ENCODE data around the gene SNX24. TPM values are rescaled to one million over a fixed set of nuclear protein-coding genes. Genes with fewer than 3 reads are reported as not detected.

Gene SNX24
- total RNA-seq, 1 donor from 2014 or later = 14.0 TPM

DNA sequence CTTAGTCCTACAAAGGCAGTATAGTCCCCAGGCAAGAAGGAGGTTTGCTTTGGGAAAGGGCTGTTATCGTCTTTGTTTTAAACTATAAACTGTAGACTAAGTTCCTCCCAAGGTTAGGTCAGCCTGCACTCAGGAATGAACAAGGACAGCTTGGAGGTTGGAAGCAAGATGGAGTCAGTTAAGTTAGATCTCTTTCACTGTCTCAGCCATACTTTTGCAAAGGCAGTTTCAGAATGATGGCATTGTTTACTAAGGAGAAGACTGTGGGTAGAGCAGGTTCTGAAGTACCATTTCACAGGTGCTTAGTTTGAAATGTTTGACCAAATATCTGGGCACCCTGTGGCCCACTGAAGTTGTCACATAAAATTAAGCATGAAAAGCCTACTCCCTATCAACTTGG is 19.4 kb downstream of the SNX24 start:
- DNase-seq (ENCODE audit: low spot score) = no peak
- intact Hi-C loops (cut with DNase I) = no loop called here

DNA sequence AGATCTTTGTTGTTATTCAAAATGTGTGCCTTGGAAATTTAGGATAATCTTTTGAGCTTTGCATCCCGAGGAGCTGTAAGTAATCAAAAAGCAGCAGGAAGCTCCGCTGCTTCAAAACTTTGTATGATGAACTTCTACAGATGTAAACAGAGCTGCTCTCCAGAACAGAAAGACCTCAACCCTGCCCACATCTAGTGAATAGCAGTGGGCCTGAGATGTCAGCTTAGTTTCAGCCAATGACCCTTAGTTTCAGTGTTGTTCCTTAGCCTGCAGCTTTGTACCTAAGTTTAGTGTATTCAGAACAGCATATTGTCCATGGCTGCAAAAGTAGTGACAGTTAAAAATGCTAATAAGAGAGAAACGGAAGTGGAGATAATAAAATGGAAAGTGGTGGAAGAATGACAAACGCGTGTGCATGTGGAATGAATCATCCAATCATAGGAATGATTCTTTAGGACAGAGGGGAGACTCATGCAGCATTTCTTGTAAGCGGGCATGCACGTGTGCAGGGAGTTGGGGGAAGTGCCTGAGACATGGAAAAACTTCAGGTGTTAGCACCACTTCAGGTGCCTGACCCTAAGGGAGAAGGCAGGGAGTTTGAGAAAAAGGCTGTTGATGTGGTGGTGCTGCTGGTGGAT is 24.9 kb downstream of the SNX24 start:
- no peak for DNase-seq (ENCODE audit: low spot score)
- intact Hi-C loops (cut with DNase I) = no loop called here

DNA sequence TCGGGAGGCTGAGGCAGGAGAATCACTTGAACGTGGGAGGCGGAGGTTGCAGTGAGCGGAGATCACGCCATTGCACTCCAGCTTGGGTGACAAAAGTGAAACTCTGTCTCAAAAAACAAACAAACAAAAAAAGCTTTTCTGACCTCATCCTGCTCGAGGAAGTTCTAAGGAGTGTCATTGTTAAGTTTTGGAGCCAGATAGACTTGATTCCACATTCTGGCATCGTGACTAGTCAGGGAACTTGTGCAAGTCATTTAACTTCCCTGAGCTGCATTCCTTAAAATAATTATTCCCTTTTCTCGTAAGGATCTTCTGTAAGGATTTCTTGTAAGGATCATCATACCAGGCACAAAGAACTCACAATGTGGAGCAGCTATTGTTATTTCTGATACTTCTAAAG is 26.2 kb downstream of the SNX24 start:
- intact Hi-C loops (cut with DNase I) = no loop called here
- no peak for DNase-seq (ENCODE audit: low spot score)

DNA sequence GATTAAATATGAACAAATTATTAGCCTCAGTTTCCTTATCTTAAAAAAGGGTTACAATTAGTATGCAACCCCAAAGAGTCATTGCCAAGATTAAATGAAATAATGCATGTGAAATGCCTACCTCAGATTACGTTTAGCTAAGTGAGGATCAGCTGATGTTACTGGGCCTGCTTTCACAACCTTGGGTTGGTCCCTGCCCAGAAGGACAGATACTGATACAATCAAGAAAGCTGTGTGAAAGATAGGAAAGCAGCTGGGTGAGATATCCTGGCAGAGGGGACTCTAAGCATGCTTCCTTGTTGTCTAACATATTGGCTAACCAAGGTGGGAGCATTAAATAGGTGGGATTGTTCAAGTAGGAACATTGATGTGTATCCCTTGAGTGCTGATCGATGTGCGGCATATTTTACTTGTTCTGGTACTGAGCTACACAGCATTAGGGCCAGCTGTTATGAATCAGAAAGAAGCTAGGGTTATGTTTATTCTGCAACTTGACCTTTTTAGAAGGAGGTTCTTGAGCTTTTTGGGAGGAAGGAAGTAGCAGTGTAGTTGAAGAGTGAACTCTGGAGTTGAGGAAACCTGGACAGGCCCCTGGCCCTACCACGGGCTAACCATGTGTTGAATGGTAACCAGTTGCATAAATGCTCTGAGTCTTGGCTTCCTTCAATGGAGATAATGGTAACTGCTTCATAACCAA is 28.9 kb downstream of the SNX24 start:
- no peak for DNase-seq (ENCODE audit: low spot score)
- intact Hi-C loops (cut with DNase I) = no loop called here

DNA sequence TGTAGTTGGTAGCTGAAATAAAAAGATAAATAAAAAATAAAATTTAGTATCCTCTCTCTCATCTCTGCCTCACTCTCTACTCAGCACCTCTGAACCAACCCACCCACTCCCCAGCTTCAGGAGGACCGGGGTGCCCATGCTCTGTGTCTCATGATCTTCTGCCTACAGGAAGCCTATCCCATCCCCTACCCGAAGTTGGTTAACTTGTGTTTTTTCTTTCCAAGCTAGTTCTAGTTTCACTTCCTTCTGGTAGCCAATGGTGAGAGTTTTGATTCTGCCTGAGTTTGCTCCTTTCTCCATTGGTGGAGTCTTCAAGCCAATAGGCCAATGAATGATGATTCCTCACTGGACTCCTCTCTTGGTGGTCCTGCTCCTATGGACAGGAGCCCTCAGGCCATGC is 32.1 kb downstream of the SNX24 start:
- no peak for DNase-seq (ENCODE audit: low spot score)
- intact Hi-C loops (cut with DNase I) = no loop called here

DNA sequence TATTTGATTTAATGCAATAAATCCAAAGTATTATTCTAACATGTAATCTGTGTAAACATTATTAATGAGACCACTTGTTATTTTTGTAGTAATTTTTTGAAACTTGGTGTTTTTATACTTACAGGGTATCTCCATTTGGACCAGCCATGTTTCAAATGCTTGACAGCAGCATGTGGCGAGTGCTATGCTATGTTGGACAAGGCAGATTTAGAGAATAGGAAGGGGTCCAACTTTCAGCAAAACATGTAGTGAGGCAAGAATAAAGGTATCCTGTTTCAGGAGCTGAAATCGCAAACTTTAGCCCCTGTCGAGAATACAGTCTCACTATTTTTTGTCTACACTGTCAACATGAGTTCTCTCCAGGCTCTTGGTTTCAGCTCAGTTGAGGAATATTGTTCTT is 33.7 kb downstream of the SNX24 start:
- no peak for DNase-seq (ENCODE audit: low spot score)
- intact Hi-C loops (cut with DNase I) = no loop called here

DNA sequence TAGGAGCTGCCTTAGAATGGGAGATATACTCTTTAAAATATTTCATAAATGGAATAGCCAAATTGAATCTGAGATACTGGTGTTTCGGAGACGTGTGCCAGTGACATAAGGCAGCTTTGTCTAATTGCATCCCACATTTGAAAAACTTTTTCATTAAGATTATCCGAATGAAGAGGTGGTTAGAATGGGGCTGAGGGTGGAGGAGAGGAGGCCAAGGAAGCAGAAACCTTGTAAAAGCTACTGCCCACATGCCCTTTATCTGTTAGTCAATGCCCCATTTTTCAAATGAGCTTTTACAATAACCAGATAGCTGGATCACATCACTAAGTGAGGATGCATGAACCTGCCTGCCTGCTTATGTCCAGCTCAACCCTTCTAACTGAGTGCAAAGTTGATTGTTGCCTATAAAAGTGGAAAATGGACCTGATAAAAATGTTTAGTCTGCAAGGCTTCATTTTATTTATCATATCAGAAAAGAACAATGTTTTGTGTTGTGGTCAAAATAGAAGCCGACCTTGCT is 34.8 kb downstream of the SNX24 start:
- DNase-seq (ENCODE audit: low spot score) = no peak
- intact Hi-C loops (cut with DNase I) = no loop called here

DNA sequence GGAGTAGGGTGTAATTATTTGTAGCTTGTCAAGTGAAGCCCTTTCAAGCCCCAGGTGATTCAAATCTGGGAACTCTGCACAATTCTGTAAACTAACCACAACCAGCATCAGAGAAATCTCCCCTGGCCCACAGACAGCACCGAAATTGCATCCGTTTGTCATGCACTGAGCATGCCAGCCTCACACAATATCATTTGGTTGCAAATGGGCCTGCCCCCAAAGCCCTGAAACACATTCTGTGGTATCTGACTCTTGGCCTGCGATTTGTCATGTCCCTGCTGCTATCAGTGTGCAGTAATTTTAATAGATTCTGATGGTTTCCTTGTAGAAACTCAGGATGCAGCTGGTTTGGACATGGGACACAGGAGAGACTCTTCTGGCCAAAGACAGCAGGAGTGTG is 35.3 kb downstream of the SNX24 start:
- DNase-seq (ENCODE audit: low spot score) = no peak
- intact Hi-C loops (cut with DNase I) = no loop called here

DNA sequence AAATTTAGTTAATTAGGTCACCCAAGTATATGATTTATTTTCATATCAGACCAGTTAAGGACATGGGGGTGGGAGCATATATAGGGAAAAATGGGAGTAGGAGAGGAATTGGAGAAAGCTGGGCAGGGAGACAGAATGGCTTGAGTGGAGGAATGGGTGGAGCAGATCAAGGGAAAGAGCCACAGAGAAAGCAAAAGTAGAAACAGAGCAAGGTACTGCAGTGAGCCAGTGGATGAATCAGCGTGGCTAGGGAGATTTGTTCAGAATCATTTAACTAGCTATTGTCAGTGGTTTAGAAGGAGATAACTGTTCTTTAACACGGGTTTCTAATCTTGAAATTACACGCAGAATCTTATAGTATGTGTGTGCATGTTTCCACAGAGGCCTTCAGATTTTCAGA is 37.4 kb downstream of the SNX24 start:
- intact Hi-C loops (cut with DNase I) = no loop called here
- DNase-seq (ENCODE audit: low spot score) = no peak

DNA sequence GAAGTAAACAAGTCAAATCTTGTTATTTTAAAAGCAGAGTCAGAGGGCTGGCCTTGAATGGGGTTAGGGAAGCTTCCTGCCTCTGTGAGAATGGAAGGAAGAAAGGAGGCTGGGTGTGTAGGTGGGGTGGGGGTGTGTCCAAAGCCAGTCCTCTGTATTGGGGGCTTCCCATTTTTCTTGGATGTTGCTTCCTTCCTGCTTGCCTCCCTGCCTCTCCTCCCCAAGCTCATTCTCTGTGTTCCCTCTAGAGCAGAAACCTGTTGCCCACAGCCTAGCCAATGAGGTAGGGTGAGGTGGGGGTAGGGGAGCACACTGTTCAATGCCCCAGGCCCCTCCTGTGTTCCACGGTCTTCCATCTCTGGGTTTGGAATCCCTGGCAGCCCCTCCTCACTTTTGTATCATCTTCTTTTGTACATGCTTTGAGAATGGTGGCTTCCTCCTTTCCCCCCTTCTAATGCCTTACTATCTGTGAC is 39.7 kb downstream of the SNX24 start:
- intact Hi-C loops (cut with DNase I) = no loop called here
- no peak for DNase-seq (ENCODE audit: low spot score)

DNA sequence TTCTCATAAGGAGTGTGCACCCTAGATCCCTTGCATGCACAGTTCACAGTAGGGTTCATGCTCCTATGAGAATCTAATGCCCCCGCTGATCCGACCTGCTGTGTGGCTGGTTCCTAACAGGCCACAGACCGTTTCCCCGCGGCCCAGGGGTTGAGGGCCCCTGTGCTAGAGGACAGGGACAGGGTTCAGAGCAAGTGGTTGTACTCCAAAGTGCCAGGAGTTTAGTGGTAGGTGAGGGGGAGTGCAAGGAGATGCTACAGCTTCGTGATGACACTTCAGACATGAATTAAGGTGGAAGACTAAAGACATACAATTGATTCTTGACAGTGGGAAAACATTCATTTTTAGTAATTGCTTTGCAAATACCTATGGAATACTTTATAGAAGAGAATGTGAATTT is 40.5 kb downstream of the SNX24 start:
- DNase-seq (ENCODE audit: low spot score) = no peak
- intact Hi-C loops (cut with DNase I) = no loop called here

DNA sequence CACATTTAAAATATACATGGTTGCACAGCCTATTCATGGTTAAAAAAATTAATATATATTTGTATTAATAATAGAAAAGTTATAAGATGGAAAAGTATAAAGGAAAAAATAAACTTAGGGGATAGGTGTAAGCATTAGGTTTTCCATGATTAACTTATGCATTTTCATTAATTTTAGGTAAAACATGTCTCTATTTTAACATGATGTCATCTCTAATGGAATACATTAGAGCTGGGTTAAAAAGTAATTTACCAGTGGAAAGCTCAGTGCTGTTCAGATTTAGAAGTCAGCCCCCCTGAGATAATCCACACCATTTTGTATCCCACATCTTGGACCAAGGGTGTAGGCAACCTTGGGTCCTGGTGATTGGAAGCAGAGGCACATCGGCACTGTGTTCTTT is 49.7 kb downstream of the SNX24 start:
- no peak for DNase-seq (ENCODE audit: low spot score)
- intact Hi-C loops (cut with DNase I) = loop anchor here (10.0 kb wide), 1 partner anchor 450 kb away; no protein-coding TSS in a partner anchor

DNA sequence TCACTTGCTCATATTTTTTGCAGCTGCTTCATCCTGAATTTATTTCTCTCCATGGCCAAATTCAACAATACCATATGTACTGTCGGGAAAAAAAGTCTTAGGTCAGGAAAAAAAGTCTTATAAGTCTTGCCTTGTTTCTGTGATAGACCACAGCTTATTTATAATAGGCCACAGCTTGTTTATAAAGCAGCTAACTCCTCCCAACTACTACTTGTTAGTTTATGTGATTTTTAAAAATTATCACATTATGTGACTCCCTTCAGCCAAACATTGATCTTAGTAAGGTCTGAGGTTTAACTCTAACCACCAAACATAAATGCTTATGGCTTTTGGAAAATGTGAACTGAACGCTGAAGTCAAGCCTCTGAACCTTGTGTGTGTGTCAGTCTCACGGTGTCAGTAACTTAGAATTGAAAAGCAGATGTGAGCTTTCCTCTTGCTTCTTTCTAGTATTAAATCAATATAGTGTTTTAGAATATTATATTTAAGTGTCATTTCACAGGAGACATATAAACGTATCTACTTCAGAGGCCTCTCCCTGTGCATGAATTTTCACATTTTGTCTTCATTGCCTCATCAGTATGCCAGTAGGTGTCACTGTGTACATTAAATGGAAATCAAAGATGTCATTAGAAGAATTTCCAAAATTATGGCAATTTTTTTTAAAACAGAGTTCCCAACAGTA is 51.3 kb downstream of the SNX24 start:
- intact Hi-C loops (cut with DNase I) = loop anchor here (10.0 kb wide), 1 partner anchor 448 kb away; no protein-coding TSS in a partner anchor
- no peak for DNase-seq (ENCODE audit: low spot score)

DNA sequence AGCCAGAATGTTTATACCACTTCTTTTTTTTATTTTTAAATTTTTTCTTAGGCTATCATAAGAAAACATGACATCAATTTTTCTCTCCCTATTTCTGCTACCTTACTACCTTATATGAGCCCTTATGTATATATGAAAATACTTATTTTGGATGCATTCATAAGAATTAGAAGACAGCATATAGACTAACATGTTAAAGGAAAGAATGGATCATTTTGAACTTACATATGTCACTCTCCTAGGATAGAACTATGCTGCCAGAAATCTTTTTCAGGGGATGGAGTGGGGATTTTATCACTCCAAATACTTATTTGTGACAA is 51.8 kb downstream of the SNX24 start:
- intact Hi-C loops (cut with DNase I) = loop anchor here (10.0 kb wide), 1 partner anchor 448 kb away; no protein-coding TSS in a partner anchor
- DNase-seq (ENCODE audit: low spot score) = no peak

DNA sequence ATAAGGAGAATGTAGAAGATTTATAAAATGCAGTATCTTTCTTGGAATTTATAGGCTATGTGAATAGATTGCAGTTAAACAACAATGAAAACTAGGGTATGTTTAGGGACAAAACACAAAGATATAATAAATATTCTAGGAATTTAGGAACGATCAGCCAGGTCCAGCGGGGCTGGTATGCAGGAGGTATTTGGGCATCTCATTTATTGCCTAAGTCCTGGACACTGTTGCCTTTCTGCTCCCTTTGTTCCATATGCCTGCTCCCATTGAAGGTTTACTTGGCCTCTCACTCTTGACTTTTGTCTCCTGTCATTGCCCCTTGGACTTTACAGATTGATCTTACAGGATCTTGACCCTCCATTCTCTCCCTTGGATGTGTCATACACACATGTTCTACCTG is 55.9 kb downstream of the SNX24 start:
- DNase-seq (ENCODE audit: low spot score) = no peak
- intact Hi-C loops (cut with DNase I) = no loop called here

DNA sequence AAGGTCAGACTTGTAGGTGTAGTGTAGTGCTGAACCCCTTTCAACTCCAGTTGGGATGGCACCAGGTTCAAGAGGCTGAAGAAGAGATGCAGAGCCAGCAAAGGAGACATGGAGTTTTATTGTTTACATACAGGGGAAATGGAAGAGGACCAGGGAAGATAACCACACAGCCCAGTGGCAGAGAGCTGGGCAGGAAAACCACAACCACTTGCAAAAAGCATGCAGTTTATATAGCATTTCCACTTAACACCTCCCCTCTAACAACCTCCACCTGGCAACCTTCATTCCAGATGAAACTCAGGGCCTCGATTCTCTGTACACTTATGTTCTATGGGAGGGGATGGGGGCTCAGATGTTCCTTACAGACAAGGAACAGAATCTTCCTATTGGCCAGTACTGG is 56.9 kb downstream of the SNX24 start:
- no peak for DNase-seq (ENCODE audit: low spot score)
- intact Hi-C loops (cut with DNase I) = no loop called here

DNA sequence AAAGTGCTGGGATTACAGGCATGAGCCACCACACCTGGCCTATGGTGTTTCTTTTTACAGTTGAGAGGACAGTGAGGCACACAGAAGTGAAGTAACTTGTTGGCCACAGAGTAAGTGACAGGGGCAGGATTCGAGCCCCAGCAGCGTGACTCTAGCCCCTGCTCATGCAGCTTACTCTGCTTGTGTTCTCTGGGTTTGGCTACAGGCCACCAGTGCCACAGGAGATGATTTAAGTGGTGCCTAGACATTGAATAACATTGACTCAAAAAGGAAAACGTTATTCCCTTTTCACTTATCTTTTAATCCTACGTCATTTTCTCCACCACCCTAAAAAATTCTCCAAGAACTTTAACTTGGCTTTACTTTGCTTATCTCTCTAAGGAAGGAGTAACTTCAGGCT is 61.4 kb downstream of the SNX24 start:
- DNase-seq (ENCODE audit: low spot score) = no peak
- intact Hi-C loops (cut with DNase I) = no loop called here

DNA sequence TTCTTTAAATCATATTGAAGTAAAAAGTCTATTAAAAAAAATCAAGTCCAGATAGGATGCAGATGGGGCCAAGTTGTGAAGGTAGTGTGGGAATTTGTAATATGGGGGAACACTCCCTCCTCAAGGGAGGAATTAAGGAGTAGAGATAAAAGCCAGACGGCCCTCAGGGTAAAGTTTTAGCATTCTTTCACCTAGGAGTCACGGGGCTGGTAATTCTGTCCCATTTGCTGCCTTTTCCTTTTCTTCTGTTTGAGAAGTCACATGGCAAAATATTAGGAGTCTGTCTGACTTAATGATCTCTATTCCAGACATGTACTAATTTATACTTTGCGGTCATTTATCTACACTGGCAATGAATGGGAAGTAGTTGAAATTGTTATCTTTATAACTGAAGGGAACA is 61.9 kb downstream of the SNX24 start:
- intact Hi-C loops (cut with DNase I) = no loop called here
- DNase-seq (ENCODE audit: low spot score) = no peak

DNA sequence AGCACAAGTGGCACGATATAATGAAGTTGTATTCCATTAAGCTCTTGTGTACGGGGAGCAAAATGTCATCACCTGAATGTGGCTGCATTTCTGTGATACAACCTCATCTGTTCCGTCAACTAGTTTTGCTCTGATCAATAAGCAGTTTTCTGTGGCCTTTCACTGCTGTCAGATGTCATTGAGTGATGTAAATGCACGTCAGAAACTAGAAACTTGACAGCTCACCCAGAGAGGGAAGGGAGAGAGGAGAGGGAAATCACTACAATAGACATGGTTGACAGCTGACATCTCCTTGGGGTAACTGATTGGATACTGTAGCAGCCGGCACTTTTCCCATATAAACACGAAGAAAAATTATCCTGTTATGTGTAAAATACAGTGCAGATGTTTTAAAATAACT is 62.7 kb downstream of the SNX24 start:
- intact Hi-C loops (cut with DNase I) = no loop called here
- DNase-seq (ENCODE audit: low spot score) = no peak

DNA sequence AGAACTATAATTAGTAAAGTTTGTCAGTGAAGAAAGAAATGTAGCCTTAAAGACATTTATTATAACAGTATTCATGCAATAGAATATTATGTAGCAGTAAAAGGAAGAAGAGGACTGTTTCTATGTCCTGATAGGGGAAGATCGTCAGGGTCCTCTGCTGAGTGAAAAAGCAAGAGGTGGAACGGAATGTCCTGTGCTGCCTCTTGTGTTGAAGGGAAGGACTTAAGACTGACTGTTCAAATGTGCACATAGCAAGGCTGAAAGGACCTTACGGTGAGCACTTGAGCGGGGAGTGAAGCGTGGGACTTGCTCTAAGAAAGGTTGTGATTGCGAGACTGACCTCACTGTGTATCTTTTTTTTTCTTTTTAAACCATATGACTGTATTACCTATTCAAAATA is 63.2 kb downstream of the SNX24 start:
- intact Hi-C loops (cut with DNase I) = no loop called here

More for the DNA sequence above, 63.2 kb downstream of the SNX24 start:
- no peak for DNase-seq (ENCODE audit: low spot score)

Data from cardiac septum (tissue), 1 donor.